Gastroesophageal sphincter (tissue), 3 donors: ENCODE results near the gene WFDC1.

Experiments used
- POLR2A ChIP-seq, 2 donors: fragments of 450-650 bp; IDR thresholded peaks; one replicate each; pipeline ENCODE4 v1.6.1; 2017; ENCODE audit warnings: antibody characterized with exemption in 2 of 2, mild to moderate bottlenecking in 2 of 2, moderate library complexity in 1 of 2
- POLR2AphosphoS5 ChIP-seq: sonication (generic); formaldehyde crosslinking; IDR thresholded peaks from one replicate; pipeline ENCODE4 v1.6.1; 2017; ENCODE audit warnings: antibody characterized with exemption
- TF ChIP-seq, protein P1 (sequence below), 4 experiments: fragments of 200-600 bp in 2 of 4; fragments of 450-650 bp in 2 of 4; sonication (generic) in 1 of 4; IDR thresholded peaks; one replicate each; pipeline ENCODE4 v1.5.1; 2017 to 2019; ENCODE audit warnings: antibody characterized with exemption in 4 of 4, mild to moderate bottlenecking in 2 of 4, moderate library complexity in 2 of 4

DNA sequence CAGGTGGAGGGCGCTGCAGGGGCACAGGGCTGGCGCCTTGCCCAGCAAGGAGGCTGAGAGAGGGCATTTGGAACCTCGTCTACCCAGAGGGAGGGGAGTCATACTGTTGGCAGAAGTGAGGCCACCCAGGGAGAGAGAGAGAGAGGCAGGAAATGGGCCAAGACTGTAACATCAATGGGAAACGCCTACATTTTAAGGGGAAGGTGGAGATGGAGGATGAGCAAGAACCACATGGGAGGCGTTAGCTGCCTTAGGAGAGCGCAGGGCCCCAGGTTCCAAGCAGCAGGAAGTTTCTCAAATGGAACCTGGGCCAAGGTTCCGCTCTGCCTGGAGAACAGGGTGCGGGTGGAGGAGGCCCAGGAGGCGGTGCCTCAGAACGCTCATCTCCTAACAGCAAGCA lies 2.7 kb upstream of the WFDC1 start:
- TF ChIP-seq, protein P1, sequence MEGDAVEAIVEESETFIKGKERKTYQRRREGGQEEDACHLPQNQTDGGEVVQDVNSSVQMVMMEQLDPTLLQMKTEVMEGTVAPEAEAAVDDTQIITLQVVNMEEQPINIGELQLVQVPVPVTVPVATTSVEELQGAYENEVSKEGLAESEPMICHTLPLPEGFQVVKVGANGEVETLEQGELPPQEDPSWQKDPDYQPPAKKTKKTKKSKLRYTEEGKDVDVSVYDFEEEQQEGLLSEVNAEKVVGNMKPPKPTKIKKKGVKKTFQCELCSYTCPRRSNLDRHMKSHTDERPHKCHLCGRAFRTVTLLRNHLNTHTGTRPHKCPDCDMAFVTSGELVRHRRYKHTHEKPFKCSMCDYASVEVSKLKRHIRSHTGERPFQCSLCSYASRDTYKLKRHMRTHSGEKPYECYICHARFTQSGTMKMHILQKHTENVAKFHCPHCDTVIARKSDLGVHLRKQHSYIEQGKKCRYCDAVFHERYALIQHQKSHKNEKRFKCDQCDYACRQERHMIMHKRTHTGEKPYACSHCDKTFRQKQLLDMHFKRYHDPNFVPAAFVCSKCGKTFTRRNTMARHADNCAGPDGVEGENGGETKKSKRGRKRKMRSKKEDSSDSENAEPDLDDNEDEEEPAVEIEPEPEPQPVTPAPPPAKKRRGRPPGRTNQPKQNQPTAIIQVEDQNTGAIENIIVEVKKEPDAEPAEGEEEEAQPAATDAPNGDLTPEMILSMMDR (IDR thresholded peaks at IDR 0.05), result no peak
- TF ChIP-seq POLR2AphosphoS5 (no peak), POLR2A (IDR thresholded peaks at IDR 0.05) (no peak)
